ENCODE data around the gene SMARCA2.

Gene SMARCA2

GRCh38 chr9:2181792-2182191 is 166.6 kb downstream of the SMARCA2 start:
- no peak overlapping the region for H3K27ac ChIP-seq
- no peak overlapping the region for H3K9ac ChIP-seq

GRCh38 chr9:2190939-2191608 is 175.9 kb downstream of the SMARCA2 start:
- no peak for TF ChIP-seq CTCF (conservative IDR thresholded peaks at IDR 0.05; ENCODE audit: low read depth, low read length)
- Histone ChIP-seq H4K20me1 (ENCODE audit: insufficient read depth) (no peaks in the 10 kb centered on the region), H3K4me1 (ENCODE audit: low read depth, poor library complexity, severe bottlenecking) (no peaks in the 10 kb centered on the region), H3K27ac (no peak overlapping the region), H3K79me2 (ENCODE audit: insufficient read depth, low read depth) (no peaks in the 10 kb centered on the region), H3K4me2 (no peak overlapping the region), H3K36me3 (ENCODE audit: insufficient read depth) (peaks cover 3% of the 10 kb centered on the region; the same call in 1 of the 2 replicates), H2AFZ (ENCODE audit: low read depth) (no peak overlapping the region), H3K27me3 (ENCODE audit: insufficient read depth, low read depth) (no peaks in the 10 kb centered on the region), H3K4me3 (IDR thresholded peaks at IDR 0.05; ENCODE audit: insufficient read depth, low read depth, low read length) (no peak overlapping the region), H3K9ac (no peak overlapping the region)

More at GRCh38 chr9:2181792-2182191, 166.6 kb downstream of the SMARCA2 start:
- H3K36me3 ChIP-seq (ENCODE audit: insufficient read depth): no peaks in the 10 kb centered on the region
- peak; percentile 66 for TF ChIP-seq CTCF (conservative IDR thresholded peaks at IDR 0.05; ENCODE audit: low read depth, low read length)
- H3K4me2 ChIP-seq: no peak overlapping the region
- H4K20me1 ChIP-seq (ENCODE audit: insufficient read depth): no peaks in the 10 kb centered on the region
- no peaks in the 10 kb centered on the region for H3K4me1 ChIP-seq (ENCODE audit: low read depth, poor library complexity, severe bottlenecking)
- no peaks in the 10 kb centered on the region for H3K79me2 ChIP-seq (ENCODE audit: insufficient read depth, low read depth)
- no peak overlapping the region for H3K4me3 ChIP-seq (IDR thresholded peaks at IDR 0.05; ENCODE audit: insufficient read depth, low read depth, low read length)
- no peak overlapping the region for H2AFZ ChIP-seq (ENCODE audit: low read depth)
- H3K27me3 ChIP-seq (ENCODE audit: insufficient read depth, low read depth): no peaks in the 10 kb centered on the region

- H3K27me3 ChIP-seq (ENCODE audit: insufficient read depth, low read depth): no peaks in the 10 kb centered on the region
- H3K4me1 ChIP-seq (ENCODE audit: low read depth, poor library complexity, severe bottlenecking): no peaks in the 10 kb centered on the region
- H4K20me1 ChIP-seq (ENCODE audit: insufficient read depth): no peaks in the 10 kb centered on the region
- no peaks in the 10 kb centered on the region for H3K79me2 ChIP-seq (ENCODE audit: insufficient read depth, low read depth)
- H3K27ac ChIP-seq: no peak overlapping the region
- H3K4me3 ChIP-seq (IDR thresholded peaks at IDR 0.05; ENCODE audit: insufficient read depth, low read depth, low read length): no peak overlapping the region
- H3K4me2 ChIP-seq: no peak overlapping the region
- H2AFZ ChIP-seq (ENCODE audit: low read depth): no peak overlapping the region
- no peak overlapping the region for H3K9ac ChIP-seq
- no peak for TF ChIP-seq CTCF (conservative IDR thresholded peaks at IDR 0.05; ENCODE audit: low read depth, low read length)
- H3K36me3 ChIP-seq (ENCODE audit: insufficient read depth): peaks cover 3% of the 10 kb centered on the region; the same call in 1 of the 2 replicates
Measured at GRCh38 chr9:2191609-2191972, 176.4 kb downstream of the SMARCA2 start.

GRCh38 chr9:2192356-2192979 is 177.3 kb downstream of the SMARCA2 start:
- H3K4me2 ChIP-seq: no peak overlapping the region
- H3K27me3 ChIP-seq (ENCODE audit: insufficient read depth, low read depth): no peaks in the 10 kb centered on the region
- H3K4me3 ChIP-seq (IDR thresholded peaks at IDR 0.05; ENCODE audit: insufficient read depth, low read depth, low read length): no peak overlapping the region
- H3K27ac ChIP-seq: no peak overlapping the region
- no peak for TF ChIP-seq CTCF (conservative IDR thresholded peaks at IDR 0.05; ENCODE audit: low read depth, low read length)
- H3K36me3 ChIP-seq (ENCODE audit: insufficient read depth): peaks cover 3% of the 10 kb centered on the region; the same call in 1 of the 2 replicates
- H3K9ac ChIP-seq: no peak overlapping the region
- H4K20me1 ChIP-seq (ENCODE audit: insufficient read depth): no peaks in the 10 kb centered on the region
- no peak overlapping the region for H2AFZ ChIP-seq (ENCODE audit: low read depth)
- no peaks in the 10 kb centered on the region for H3K4me1 ChIP-seq (ENCODE audit: low read depth, poor library complexity, severe bottlenecking)
- no peaks in the 10 kb centered on the region for H3K79me2 ChIP-seq (ENCODE audit: insufficient read depth, low read depth)
